ENCODE data around the gene LRRC52. TPM values are rescaled to one million over a fixed set of nuclear protein-coding genes. Genes with fewer than 3 reads are reported as not detected.

Gene LRRC52
- polyA plus RNA-seq, 1 experiment: not detected

- no peak for TF ChIP-seq CTCF (IDR thresholded peaks at IDR 0.05; ENCODE audit: low read depth, low read length)
- Histone ChIP-seq H3K27ac (ENCODE audit: low read depth, low read length) (no peak overlapping the region), H3K9me3 (ENCODE audit: control insufficient read depth, insufficient read depth, low read length) (no peaks in the 10 kb centered on the region), H3K4me3 (ENCODE audit: low read depth, low read length) (no peak overlapping the region), H3K27me3 (ENCODE audit: control insufficient read depth, insufficient read depth, low read length) (no peaks in the 10 kb centered on the region)
- POLR2A ChIA-PET: no interaction called here
- CTCF ChIA-PET: no interaction called here
- no peak for DNase-seq (ENCODE audit: low read depth, low spot score)
These were observed 46.5 kb upstream of the LRRC52 start for GRCh38 chr1:165497069-165498013.

- H3K4me3 ChIP-seq (ENCODE audit: low read depth, low read length): no peak overlapping the region
- H3K27ac ChIP-seq (ENCODE audit: low read depth, low read length): no peak overlapping the region
- DNase-seq (ENCODE audit: low read depth, low spot score): no peak
- ChIA-PET POLR2A (no interaction called here), CTCF (no interaction called here)
- TF ChIP-seq CTCF (IDR thresholded peaks at IDR 0.05; ENCODE audit: low read depth, low read length): no peak
- no peaks in the 10 kb centered on the region for H3K9me3 ChIP-seq (ENCODE audit: control insufficient read depth, insufficient read depth, low read length)
- no peaks in the 10 kb centered on the region for H3K27me3 ChIP-seq (ENCODE audit: control insufficient read depth, insufficient read depth, low read length)
These were observed 42.4 kb upstream of the LRRC52 start for GRCh38 chr1:165501330-165501969.

GRCh38 chr1:165501970-165502348, 41.8 kb upstream of the LRRC52 start:
- no peak overlapping the region for H3K27ac ChIP-seq (ENCODE audit: low read depth, low read length)
- TF ChIP-seq CTCF (IDR thresholded peaks at IDR 0.05; ENCODE audit: low read depth, low read length): no peak
- H3K9me3 ChIP-seq (ENCODE audit: control insufficient read depth, insufficient read depth, low read length): no peaks in the 10 kb centered on the region
- no peak for DNase-seq (ENCODE audit: low read depth, low spot score)
- ChIA-PET CTCF (no interaction called here), POLR2A (no interaction called here)
- H3K27me3 ChIP-seq (ENCODE audit: control insufficient read depth, insufficient read depth, low read length): no peaks in the 10 kb centered on the region
- H3K4me3 ChIP-seq (ENCODE audit: low read depth, low read length): no peak overlapping the region

GRCh38 chr1:165507570-165507969, 36.2 kb upstream of the LRRC52 start:
- DNase-seq (ENCODE audit: low read depth, low spot score): no peak
- no peak for TF ChIP-seq CTCF (IDR thresholded peaks at IDR 0.05; ENCODE audit: low read depth, low read length)
- Histone ChIP-seq H3K27ac (ENCODE audit: low read depth, low read length) (no peak overlapping the region), H3K9me3 (ENCODE audit: control insufficient read depth, insufficient read depth, low read length) (no peaks in the 10 kb centered on the region), H3K4me3 (ENCODE audit: low read depth, low read length) (no peak overlapping the region), H3K27me3 (ENCODE audit: control insufficient read depth, insufficient read depth, low read length) (no peaks in the 10 kb centered on the region)
- CTCF ChIA-PET: no interaction called here
- POLR2A ChIA-PET: no interaction called here

- no peak for DNase-seq (ENCODE audit: low read depth, low spot score)
- Histone ChIP-seq H3K27ac (ENCODE audit: low read depth, low read length) (no peak overlapping the region), H3K9me3 (ENCODE audit: control insufficient read depth, insufficient read depth, low read length) (no peaks in the 10 kb centered on the region), H3K27me3 (ENCODE audit: control insufficient read depth, insufficient read depth, low read length) (no peaks in the 10 kb centered on the region), H3K4me3 (ENCODE audit: low read depth, low read length) (no peak overlapping the region)
- no peak for TF ChIP-seq CTCF (IDR thresholded peaks at IDR 0.05; ENCODE audit: low read depth, low read length)
- CTCF ChIA-PET: no interaction called here
- POLR2A ChIA-PET: no interaction called here
These were observed 35.5 kb upstream of the LRRC52 start for GRCh38 chr1:165508291-165508690.
